PC-3 (cell line): ENCODE results near the gene TEX9.

Source experiments
- CTCF ChIP-seq: fragments of 300-600 bp; sonication (generic); conservative IDR thresholded peaks from 2 replicates; pipeline ENCODE4 v1.5.1; 2017; ENCODE audit warnings: antibody characterized with exemption, low read depth, mild to moderate bottlenecking, low read length
- EZH2phosphoT487 ChIP-seq: fragments of 300-600 bp; sonication (generic); IDR thresholded peaks from 2 replicates; pipeline ENCODE4 v1.6.1; 2018; ENCODE audit warnings: mild to moderate bottlenecking, antibody characterized with exemption, low read length, borderline replicate concordance

GRCh38 chr15:56410721-56411120 is 45.5 kb downstream of the TEX9 start:
- TF ChIP-seq CTCF (no peak), EZH2phosphoT487 (no peak)
